ENCODE results near the gene GC. TPM values are rescaled to one million over a fixed set of nuclear protein-coding genes. Genes with fewer than 3 reads are reported as not detected.

Gene GC
- total and polyA plus RNA-seq, 9 of the 15 experiments (the other 6 are each of a cell fraction or from before 2014, with no cell fraction given): 0.44 TPM; not detected in 8

- no peak for TF ChIP-seq CHAMP1 (IDR thresholded peaks at IDR 0.05)
- TF ChIP-seq RAD21 (CRISPR knock-in tag; conservative IDR thresholded peaks at IDR 0.05 in 1 of 2, IDR thresholded peaks at IDR 0.05 in 1 of 2): peak; percentile 44 to 67
- TF ChIP-seq TCF7 (IDR thresholded peaks at IDR 0.05; ENCODE audit: borderline replicate concordance): no peak
- TF ChIP-seq SMC3 (conservative IDR thresholded peaks at IDR 0.05; ENCODE audit: insufficient read depth, low read depth, low read length): peak; percentile 41; the same call in 1 of the 2 replicates
- TF ChIP-seq REST (IDR thresholded peaks at IDR 0.05; ENCODE audit: borderline replicate concordance): peak; percentile 56; the same call in 1 of the 2 replicates
- TF ChIP-seq REST (CRISPR knock-in tag; IDR thresholded peaks at IDR 0.05; ENCODE audit: low read depth): no peak
- no peak for TF ChIP-seq PCBP1 (IDR thresholded peaks at IDR 0.05; ENCODE audit: low read depth, low read length, poor library complexity, severe bottlenecking)
- no peak for TF ChIP-seq JUND (IDR thresholded peaks at IDR 0.05; ENCODE audit: borderline replicate concordance, low read depth, low read length)
- no peak for TF ChIP-seq JUND (tag; IDR thresholded peaks at IDR 0.05; ENCODE audit: borderline replicate concordance, low read depth, low read length)
Measured at GRCh38 chr4:71772592-71772991, 11.3 kb downstream of the GC start (continued).

All from K562 (cell line).